NCI-H510A (cell line): ENCODE measurements around the gene DHRS12.

ENCODE experiments used
- DNase-seq: peaks from one replicate; lab custom pipeline; 2025; lab: John Stamatoyannopoulos, UW

Gene DHRS12

GRCh38 chr13:51724721-51725120 lies 79.2 kb downstream of the DHRS12 start:
- DNase-seq = no peak

- DNase-seq = no peak
These were observed 80.4 kb downstream of the DHRS12 start for GRCh38 chr13:51723529-51723928.

GRCh38 chr13:51721496-51721895 lies 82.5 kb downstream of the DHRS12 start:
- no peak for DNase-seq

GRCh38 chr13:51719394-51719793 lies 84.6 kb downstream of the DHRS12 start:
- DNase-seq = no peak
